ENCODE data around the gene HRH4.

- no peak for TF ChIP-seq POLR2A (IDR thresholded peaks at IDR 0.05)
- TF ChIP-seq CTCF (IDR thresholded peaks at IDR 0.05): no peak
Measured at GRCh38 chr18:24428709-24429108, 31.7 kb upstream of the HRH4 start.
